ENCODE measurements around the gene ASB10.

DNA sequence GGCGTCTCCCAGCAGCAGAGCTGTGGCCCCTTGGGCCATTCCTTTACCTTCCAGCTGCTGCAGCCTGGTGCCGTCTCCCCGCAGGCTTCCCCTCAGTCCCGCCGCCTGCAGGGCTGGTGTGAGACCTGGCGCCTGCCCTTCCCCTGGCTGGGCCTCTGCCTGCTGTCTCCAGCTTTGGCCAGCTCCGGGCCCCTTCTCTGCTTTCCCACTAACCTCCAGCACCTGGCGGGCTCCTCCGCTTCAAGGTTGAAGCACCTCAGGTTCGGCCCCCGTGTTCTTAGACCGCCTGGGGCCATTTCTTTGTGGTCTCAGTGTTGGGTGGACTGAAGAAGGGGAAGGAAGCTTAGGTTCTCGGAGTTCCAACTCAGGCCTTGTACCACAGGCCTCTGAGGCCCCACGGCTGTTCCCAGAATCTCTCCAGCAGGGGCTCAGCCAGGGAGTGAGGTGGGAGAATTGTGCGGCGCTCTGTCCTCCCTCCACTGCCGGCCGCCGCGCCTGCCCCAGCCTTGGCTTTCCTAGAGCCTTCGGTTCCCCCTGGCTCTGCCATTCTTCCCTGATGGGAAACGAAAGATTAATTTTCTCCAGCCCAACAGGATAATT lies 49.9 kb downstream of the ASB10 start:
- TF ChIP-seq, protein P1, sequence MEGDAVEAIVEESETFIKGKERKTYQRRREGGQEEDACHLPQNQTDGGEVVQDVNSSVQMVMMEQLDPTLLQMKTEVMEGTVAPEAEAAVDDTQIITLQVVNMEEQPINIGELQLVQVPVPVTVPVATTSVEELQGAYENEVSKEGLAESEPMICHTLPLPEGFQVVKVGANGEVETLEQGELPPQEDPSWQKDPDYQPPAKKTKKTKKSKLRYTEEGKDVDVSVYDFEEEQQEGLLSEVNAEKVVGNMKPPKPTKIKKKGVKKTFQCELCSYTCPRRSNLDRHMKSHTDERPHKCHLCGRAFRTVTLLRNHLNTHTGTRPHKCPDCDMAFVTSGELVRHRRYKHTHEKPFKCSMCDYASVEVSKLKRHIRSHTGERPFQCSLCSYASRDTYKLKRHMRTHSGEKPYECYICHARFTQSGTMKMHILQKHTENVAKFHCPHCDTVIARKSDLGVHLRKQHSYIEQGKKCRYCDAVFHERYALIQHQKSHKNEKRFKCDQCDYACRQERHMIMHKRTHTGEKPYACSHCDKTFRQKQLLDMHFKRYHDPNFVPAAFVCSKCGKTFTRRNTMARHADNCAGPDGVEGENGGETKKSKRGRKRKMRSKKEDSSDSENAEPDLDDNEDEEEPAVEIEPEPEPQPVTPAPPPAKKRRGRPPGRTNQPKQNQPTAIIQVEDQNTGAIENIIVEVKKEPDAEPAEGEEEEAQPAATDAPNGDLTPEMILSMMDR (IDR thresholded peaks at IDR 0.05): no peak
- TF ChIP-seq POLR2A (IDR thresholded peaks at IDR 0.05): no peak

Measured in esophagus squamous epithelium (tissue), 4 donors.